ENCODE measurements around the gene PRKCE.

Gene PRKCE

DNA sequence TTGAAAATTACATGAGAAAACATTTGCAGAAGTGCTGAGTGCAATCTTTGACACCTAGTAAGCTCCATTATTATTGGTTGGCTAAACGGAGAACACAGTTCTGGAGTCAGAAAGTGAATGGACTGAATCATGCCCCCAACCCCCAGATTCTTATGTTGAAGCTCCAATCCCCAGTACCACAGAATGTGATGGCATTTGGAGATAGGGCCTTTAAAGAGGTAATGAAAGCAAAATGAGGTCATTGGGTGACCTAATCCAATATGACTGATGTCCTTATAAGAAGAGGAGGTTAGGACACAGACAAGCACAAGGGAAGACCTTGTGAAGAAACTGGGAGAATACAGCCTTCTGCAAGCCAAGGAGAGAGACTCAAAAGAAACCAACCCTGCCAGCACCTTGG lies 444.8 kb downstream of the PRKCE start:
- H3K36me3 ChIP-seq (ENCODE audit: insufficient read depth, low read length): no peaks in the 10 kb centered on the region
- peaks cover 3% of the 10 kb centered on the region for H3K4me1 ChIP-seq (ENCODE audit: insufficient read depth, low read length)
- no peaks in the 10 kb centered on the region for H3K9me3 ChIP-seq (ENCODE audit: control insufficient read depth, insufficient read depth, low read length)
- no peak overlapping the region for H3K9ac ChIP-seq (ENCODE audit: low read depth, low read length)

DNA sequence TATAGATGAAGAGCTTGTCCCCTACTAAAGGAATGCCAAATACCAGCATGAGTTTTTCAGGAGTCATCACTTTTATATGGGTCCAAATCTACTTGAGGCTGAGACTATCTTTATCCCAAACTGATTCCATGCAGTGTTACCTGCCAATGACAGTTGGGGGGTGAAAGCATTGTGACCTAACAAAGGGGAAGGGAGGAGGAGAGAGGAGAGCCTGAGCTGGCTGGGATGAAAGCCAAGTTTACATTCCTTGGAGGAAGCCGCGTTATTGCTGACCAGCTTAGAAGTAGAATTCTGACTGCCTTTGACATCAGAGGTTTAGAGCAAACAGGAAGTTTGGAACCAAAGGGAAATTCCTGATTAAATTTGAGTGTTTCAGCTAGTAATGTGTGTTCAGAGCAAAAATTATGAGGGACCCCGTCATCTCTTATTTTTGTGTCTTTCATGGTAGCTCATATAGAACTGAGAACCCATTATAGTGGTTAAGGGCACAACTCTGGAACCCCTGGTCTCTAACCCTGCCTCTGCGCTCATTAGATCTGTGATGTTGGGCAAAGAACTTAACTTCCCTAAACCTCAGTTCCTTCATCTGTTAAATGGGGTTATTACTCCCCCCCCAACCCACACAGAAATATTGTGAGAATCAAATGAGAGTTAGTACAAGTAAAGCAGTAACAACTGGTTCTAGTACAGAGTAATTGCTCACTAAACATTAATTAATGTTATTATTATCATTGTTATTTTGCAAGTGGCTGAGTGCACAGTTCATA lies 446.4 kb downstream of the PRKCE start:
- no peak overlapping the region for H3K9ac ChIP-seq (ENCODE audit: low read depth, low read length)
- no peaks in the 10 kb centered on the region for H3K9me3 ChIP-seq (ENCODE audit: control insufficient read depth, insufficient read depth, low read length)
- H3K36me3 ChIP-seq (ENCODE audit: insufficient read depth, low read length): no peaks in the 10 kb centered on the region
- no peaks in the 10 kb centered on the region; the same call in 1 of the 2 replicates for H3K4me1 ChIP-seq (ENCODE audit: insufficient read depth, low read length)

DNA sequence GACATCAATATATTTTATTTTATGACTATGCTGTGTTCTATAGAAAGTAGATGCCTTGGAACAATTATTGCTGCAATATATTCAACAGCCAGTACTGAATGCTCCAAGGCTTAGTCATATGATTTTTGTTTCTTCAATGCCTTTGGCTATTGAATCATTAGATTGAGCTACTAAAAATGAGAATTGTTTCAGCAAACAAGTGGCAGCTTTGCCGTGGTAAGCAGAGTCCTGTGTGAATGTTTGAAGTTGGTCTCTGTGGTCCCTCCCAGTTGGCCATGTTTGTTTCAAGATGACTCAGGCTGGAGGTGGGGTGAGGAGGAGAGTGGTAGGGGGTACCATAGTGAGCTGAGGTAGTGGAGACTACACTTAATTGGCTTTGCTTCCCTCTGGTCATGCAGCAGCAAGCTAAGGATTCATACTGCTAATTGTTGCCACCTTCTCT lies 447.2 kb downstream of the PRKCE start:
- H3K4me1 ChIP-seq (ENCODE audit: insufficient read depth, low read length): no peaks in the 10 kb centered on the region; the same call in 1 of the 2 replicates
- H3K9ac ChIP-seq (ENCODE audit: low read depth, low read length): no peak overlapping the region
- no peaks in the 10 kb centered on the region for H3K36me3 ChIP-seq (ENCODE audit: insufficient read depth, low read length)

DNA sequence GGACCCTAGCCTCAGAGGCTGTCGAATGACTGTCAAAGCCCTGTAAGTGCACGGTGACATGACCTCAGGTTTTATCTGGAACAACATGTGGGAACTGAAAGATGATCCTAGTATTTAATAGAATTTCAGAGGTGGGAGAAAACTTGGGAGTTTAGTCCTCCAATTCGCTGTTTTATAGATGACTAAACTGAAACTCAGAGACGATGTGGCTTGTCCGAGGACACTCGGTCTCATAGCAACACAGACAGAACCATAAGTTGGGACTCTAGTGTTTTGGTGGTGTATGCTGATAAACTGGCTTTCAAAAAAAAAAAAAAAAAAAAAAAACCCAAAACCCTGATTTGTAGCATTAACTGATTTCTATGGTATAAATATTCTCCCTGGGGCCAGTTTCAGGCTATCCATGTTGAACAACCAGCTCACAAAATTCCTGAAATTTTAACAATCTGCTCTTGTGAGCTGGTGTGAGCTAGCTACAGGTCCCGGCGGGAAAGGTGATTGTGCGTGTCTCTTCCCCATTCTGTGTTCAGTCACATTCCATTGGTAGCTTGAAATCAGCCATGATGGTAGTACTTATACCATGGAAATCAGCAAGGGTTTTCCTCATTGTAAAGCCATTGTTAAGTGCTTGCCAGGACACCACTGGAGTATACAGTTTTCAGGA lies 450.2 kb downstream of the PRKCE start:
- H3K4me1 ChIP-seq (ENCODE audit: insufficient read depth, low read length): no peaks in the 10 kb centered on the region; the same call in 1 of the 2 replicates
- H3K36me3 ChIP-seq (ENCODE audit: insufficient read depth, low read length): no peaks in the 10 kb centered on the region
- H3K9me3 ChIP-seq (ENCODE audit: control insufficient read depth, insufficient read depth, low read length): peaks cover 3% of the 10 kb centered on the region; the same call in 1 of the 2 replicates
- no peak overlapping the region for H3K9ac ChIP-seq (ENCODE audit: low read depth, low read length)

More for the DNA sequence above, 447.2 kb downstream of the PRKCE start:
- H3K9me3 ChIP-seq (ENCODE audit: control insufficient read depth, insufficient read depth, low read length): no peaks in the 10 kb centered on the region

DNA sequence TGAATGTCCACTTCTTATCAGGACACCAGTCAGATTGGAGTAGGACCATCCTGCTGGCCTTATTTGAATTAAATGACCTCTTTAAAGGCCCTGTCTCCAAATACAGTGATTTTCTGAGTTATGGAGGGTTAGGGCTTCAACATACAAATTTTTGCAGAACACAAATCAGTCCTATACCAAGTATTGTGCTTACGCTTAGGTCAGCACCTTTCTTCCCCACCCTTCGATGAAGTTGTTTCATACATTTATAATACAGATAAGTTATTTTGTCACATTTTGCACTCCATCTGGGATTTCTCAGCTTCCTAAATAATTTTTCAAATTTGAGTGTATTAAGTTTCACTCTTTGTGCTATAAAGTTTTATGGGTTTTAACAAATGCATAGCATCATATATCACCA lies 455.2 kb downstream of the PRKCE start:
- Histone ChIP-seq H3K4me1 (ENCODE audit: insufficient read depth, low read length) (no peaks in the 10 kb centered on the region), H3K9ac (ENCODE audit: low read depth, low read length) (no peak overlapping the region), H3K9me3 (ENCODE audit: control insufficient read depth, insufficient read depth, low read length) (peaks cover 3% of the 10 kb centered on the region; the same call in 1 of the 2 replicates), H3K36me3 (ENCODE audit: insufficient read depth, low read length) (no peaks in the 10 kb centered on the region)

DNA sequence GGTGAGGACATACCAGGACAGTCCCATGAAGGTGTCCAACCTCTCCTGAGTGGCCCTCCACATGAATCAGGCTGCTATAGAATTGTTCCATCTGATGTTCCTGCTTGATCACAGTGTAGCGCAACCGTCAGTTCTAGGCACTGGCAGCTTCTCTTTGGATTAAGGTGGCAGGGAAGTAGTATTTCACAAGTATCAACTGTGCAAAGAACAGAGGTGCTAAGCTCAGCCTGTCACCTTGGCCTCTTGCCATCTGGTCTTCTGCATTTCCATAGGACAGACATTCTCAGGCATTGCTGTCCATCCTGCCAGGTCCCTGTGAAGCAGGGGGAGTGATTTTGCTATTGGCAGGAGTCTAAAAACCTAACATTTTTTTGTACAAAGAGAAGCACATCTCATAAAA lies 463.5 kb downstream of the PRKCE start:
- H3K36me3 ChIP-seq (ENCODE audit: insufficient read depth, low read length): no peaks in the 10 kb centered on the region
- no peaks in the 10 kb centered on the region for H3K9me3 ChIP-seq (ENCODE audit: control insufficient read depth, insufficient read depth, low read length)
- H3K4me1 ChIP-seq (ENCODE audit: insufficient read depth, low read length): peaks cover 8% of the 10 kb centered on the region; the same call in 1 of the 2 replicates
- no peak overlapping the region for H3K9ac ChIP-seq (ENCODE audit: low read depth, low read length)

DNA sequence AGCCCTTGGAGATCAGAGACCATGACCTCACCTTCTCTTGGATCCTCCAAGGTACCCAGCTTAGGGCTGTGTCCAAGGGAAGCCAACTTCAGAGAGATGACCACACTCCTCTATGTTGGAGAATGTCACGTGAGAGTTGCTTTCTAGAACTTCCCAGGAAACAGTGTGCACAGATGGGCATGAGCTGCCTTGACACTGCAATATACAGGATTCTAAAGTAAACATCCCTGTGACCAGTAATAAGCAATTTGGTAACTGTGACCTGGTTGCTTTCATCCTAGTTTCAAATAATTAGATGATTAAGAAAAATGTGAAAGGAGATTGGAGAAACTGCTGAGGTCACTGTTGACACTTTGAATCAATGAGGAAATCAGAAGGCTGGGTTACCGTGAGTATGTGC lies 464.7 kb downstream of the PRKCE start:
- no peaks in the 10 kb centered on the region for H3K9me3 ChIP-seq (ENCODE audit: control insufficient read depth, insufficient read depth, low read length)
- no peak overlapping the region for H3K9ac ChIP-seq (ENCODE audit: low read depth, low read length)
- no peaks in the 10 kb centered on the region for H3K36me3 ChIP-seq (ENCODE audit: insufficient read depth, low read length)
- H3K4me1 ChIP-seq (ENCODE audit: insufficient read depth, low read length): peaks cover 8% of the 10 kb centered on the region; the same call in 1 of the 2 replicates

DNA sequence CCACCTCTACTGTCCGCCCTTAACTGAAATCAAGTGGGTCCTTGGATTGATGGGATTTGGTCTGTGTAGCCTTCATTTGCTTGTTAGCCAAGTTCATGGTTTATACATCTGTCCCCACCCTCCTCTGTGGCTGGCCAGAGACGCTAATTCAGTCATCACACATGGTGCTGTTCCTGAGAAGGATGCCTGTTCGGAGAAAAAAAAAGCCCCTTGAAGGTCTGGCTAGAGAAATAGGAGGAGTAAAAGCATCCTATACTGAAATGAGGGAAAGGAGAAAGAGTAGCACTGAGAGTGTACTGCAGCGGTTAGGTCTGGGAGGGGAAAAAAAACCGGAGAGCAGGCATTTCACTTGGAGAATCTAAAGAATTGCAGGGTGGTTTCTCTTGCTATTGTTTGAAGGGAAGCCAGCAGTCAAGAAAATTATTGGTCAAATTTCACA lies 465.1 kb downstream of the PRKCE start:
- Histone ChIP-seq H3K9me3 (ENCODE audit: control insufficient read depth, insufficient read depth, low read length) (no peaks in the 10 kb centered on the region), H3K4me1 (ENCODE audit: insufficient read depth, low read length) (peaks cover 8% of the 10 kb centered on the region; the same call in 1 of the 2 replicates), H3K9ac (ENCODE audit: low read depth, low read length) (no peak overlapping the region), H3K36me3 (ENCODE audit: insufficient read depth, low read length) (no peaks in the 10 kb centered on the region)

DNA sequence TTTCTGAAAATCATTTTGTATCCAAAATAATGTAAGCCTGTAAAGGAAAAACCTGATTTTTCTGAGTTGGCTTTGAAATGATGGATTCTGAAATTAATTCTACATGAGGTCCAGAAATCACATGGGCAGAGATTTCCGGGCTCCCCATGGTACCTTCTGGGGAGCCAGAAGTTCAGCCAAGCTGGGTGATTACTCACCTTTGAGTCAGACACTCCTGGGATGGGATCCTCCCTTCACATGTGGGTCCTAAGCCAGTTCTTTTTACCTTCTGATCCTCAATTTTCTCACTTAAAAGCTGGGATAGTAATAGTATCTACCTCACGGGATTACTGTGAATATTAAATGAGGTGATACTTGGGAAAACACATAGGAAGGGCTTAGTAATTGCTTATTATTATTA lies 465.9 kb downstream of the PRKCE start:
- H3K4me1 ChIP-seq (ENCODE audit: insufficient read depth, low read length): peaks cover 8% of the 10 kb centered on the region; the same call in 1 of the 2 replicates
- H3K36me3 ChIP-seq (ENCODE audit: insufficient read depth, low read length): no peaks in the 10 kb centered on the region
- no peaks in the 10 kb centered on the region for H3K9me3 ChIP-seq (ENCODE audit: control insufficient read depth, insufficient read depth, low read length)
- H3K9ac ChIP-seq (ENCODE audit: low read depth, low read length): no peak overlapping the region

DNA sequence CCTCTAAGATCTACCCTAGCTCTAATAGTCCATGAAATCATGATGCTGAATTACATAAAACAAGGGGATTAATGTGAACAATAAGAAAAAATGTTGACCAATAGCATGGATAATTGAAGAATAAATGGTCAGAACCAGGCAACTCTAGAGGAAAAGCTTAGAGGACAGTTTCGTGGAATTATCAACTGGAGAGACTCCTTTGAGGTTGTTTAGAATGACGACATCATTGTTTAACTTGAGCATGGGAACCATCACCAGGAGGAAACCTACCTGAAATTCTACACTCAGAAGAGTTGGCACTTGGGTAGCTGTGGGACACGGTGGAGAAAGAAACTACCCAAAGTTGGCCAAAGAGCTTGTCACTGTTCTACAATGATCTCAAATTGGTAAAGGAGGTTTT lies 466.5 kb downstream of the PRKCE start:
- no peak overlapping the region for H3K9ac ChIP-seq (ENCODE audit: low read depth, low read length)
- peaks cover 8% of the 10 kb centered on the region; the same call in 1 of the 2 replicates for H3K4me1 ChIP-seq (ENCODE audit: insufficient read depth, low read length)
- no peaks in the 10 kb centered on the region for H3K36me3 ChIP-seq (ENCODE audit: insufficient read depth, low read length)
- no peaks in the 10 kb centered on the region for H3K9me3 ChIP-seq (ENCODE audit: control insufficient read depth, insufficient read depth, low read length)

DNA sequence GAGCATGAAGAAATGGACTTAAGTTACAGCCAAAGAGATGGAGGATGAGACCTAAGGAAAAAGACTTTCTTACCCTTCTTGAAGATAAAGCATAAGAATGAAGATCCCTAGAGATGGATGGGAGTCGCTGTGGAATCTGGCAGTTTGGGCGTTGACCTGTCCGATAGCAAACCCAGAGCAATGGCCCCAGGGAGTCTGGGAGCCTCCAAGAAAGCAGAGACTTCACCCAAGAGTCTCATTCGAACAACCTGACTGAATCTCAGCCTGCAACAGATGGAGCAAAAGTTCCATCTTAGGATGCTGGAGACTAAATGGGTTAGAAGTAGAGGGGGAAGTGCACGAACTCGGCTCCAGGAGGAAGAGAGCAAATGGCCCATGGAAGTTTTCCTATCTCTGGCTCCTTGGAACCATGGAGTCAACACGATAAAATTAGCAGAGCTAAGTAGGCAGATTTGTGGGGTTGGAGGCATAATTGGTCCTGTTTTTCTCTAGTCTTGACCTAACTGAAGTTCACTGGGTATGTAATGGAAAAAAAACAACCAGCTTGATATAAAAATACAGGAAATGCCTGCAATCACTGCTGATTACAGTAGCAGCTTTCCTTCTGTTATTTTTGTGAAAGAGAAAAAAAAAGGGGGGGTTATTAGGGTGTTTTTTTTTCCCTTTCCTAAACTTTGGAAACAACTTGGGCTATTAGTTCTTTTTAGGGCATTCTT lies 467.3 kb downstream of the PRKCE start:
- H3K4me1 ChIP-seq (ENCODE audit: insufficient read depth, low read length): peaks cover 8% of the 10 kb centered on the region; the same call in 1 of the 2 replicates
- H3K9ac ChIP-seq (ENCODE audit: low read depth, low read length): no peak overlapping the region
- H3K9me3 ChIP-seq (ENCODE audit: control insufficient read depth, insufficient read depth, low read length): no peaks in the 10 kb centered on the region
- H3K36me3 ChIP-seq (ENCODE audit: insufficient read depth, low read length): no peaks in the 10 kb centered on the region

DNA sequence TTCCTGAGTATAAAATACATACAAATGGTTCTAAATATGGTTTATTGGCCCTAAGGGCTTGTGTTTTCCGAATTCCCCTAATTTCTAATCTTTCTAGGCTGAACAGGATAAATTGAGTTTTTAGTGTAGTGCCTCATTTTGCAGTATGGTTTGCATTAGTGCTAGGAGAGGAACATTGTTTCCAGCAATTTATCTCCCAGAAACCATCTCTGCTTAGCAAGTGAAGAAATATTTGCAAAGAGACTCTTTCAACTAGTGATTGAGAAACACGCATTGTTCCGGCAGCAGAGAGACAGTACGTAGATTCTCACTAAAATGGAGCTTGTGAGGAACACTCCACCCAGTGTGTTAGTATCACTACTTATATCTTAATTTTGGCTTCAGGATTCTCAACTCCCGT lies 468.0 kb downstream of the PRKCE start:
- Histone ChIP-seq H3K9ac (ENCODE audit: low read depth, low read length) (no peak overlapping the region), H3K9me3 (ENCODE audit: control insufficient read depth, insufficient read depth, low read length) (no peaks in the 10 kb centered on the region), H3K36me3 (ENCODE audit: insufficient read depth, low read length) (no peaks in the 10 kb centered on the region), H3K4me1 (ENCODE audit: insufficient read depth, low read length) (peaks cover 8% of the 10 kb centered on the region; the same call in 1 of the 2 replicates)

DNA sequence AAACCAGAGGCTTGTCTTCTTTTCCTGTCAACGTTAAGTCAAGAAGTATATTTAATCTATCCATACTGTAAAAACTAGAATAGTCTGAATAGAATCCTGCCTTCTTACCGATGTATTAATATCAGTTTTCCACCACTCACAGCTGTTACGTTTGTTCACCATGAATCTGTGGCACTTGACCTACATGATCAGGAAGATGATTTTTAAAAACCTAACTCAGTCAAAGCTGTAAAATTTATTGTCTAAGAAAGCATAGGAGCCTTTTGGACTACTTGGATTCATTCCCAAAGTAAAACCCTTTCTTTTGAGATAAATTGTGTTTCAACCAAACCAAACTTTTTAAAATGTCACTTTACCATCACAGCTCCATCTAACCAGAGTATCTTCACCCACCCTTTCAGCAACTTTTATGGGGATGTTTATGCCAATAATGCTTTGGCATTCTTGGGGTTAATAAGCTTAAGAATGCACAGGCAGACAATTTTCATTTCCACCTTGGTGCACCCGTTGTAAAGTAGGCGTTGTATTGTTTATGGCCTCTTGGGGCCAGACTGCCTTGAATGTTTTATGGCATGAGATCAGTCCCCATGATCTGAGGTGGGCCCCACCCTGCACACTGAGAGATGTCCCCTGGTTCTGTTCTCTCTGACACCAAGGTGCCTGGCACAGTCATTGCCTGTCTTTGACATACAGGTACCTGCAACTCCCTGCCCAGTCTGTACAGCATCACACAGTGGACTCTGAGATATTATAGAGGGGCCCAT lies 469.5 kb downstream of the PRKCE start:
- Histone ChIP-seq H3K36me3 (ENCODE audit: insufficient read depth, low read length) (no peaks in the 10 kb centered on the region), H3K4me1 (ENCODE audit: insufficient read depth, low read length) (peaks cover 8% of the 10 kb centered on the region; the same call in 1 of the 2 replicates), H3K9me3 (ENCODE audit: control insufficient read depth, insufficient read depth, low read length) (no peaks in the 10 kb centered on the region), H3K9ac (ENCODE audit: low read depth, low read length) (no peak overlapping the region)

Measured in ES-I3 (cell line).